CD14-positive monocyte (primary cell): ENCODE data around the gene NDC1. TPM values are rescaled to one million over a fixed set of nuclear protein-coding genes. Genes with fewer than 3 reads are reported as not detected.

Experiments used
- DNase-seq, 3 donors: peaks; one replicate each; pipeline ENCODE4 v3.0.0-alpha.2; 2011 to 2022
- H2AFZ ChIP-seq: 2 replicates; pipeline ENCODE4 v1.6.0; 2012; ENCODE audit warnings: mild to moderate bottlenecking, low read depth, low read length, inconsistent platforms; ENCODE audit not compliant: insufficient read depth, poor library complexity, severe bottlenecking
- H3K27ac ChIP-seq, 2 donors: 1 replicate in 1 of 2; 2 replicates in 1 of 2; pipeline ENCODE4 v1.5.1; 2012 to 2013; ENCODE audit warnings: low read length in 2 of 2, control low read depth in 1 of 2, inconsistent platforms in 1 of 2, low read depth in 1 of 2, mild to moderate bottlenecking in 1 of 2
- H3K27me3 ChIP-seq, 2 donors: one replicate each; pipeline versions ENCODE4 v1.6.0 to v1.6.1; 2011 to 2013; ENCODE audit warnings: low read length in 2 of 2; ENCODE audit not compliant: control insufficient read depth in 2 of 2, insufficient read depth in 2 of 2
- H3K36me3 ChIP-seq, 2 donors: replicated peaks in 1 of 2; 1 replicate in 1 of 2; 2 replicates in 1 of 2; pipeline versions ENCODE4 v1.5.1 to v1.6.1; 2012 to 2013; ENCODE audit warnings: low read length in 2 of 2, control low read depth in 1 of 2, inconsistent platforms in 1 of 2, mild to moderate bottlenecking in 1 of 2; ENCODE audit not compliant: insufficient read depth in 2 of 2, control insufficient read depth in 1 of 2
- H3K4me1 ChIP-seq, 2 donors: 1 replicate in 1 of 2; 2 replicates in 1 of 2; pipeline versions ENCODE4 v1.5.1 to v1.6.1; 2012 to 2013; ENCODE audit warnings: low read length in 2 of 2, control low read depth in 1 of 2, inconsistent platforms in 1 of 2, mild to moderate bottlenecking in 1 of 2, moderate library complexity in 1 of 2; ENCODE audit not compliant: insufficient read depth in 2 of 2, control insufficient read depth in 1 of 2
- H3K4me2 ChIP-seq: replicated peaks from 2 replicates; pipeline ENCODE3; 2012; ENCODE audit warnings: low read length, moderate library complexity, mild to moderate bottlenecking; ENCODE audit not compliant: poor library complexity, severe bottlenecking; ENCODE audit errors: extremely low read depth
- H3K4me3 ChIP-seq, 3 experiments: fragments of 200-600 bp in 1 of 3; sonication (generic) in 1 of 3; replicated peaks in 1 of 3; 1 replicate in 2 of 3; 2 replicates in 1 of 3; pipeline ENCODE4 v1.5.1; 2011 to 2013; ENCODE audit warnings: low read length in 3 of 3, mild to moderate bottlenecking in 3 of 3, control low read depth in 2 of 3, low read depth in 2 of 3, inconsistent platforms in 1 of 3, moderate library complexity in 1 of 3
- H3K79me2 ChIP-seq: 2 replicates; pipeline ENCODE4 v1.6.0; 2012; ENCODE audit warnings: mild to moderate bottlenecking, control low read depth, inconsistent platforms, low read length, moderate library complexity; ENCODE audit not compliant: insufficient read depth
- H3K9ac ChIP-seq: 2 replicates; pipeline ENCODE4 v1.6.0; 2017; ENCODE audit warnings: low read length, mild to moderate bottlenecking; ENCODE audit not compliant: insufficient read depth, poor library complexity, severe bottlenecking
- H3K9me3 ChIP-seq, 2 donors: replicated peaks in 1 of 2; 1 replicate in 1 of 2; 2 replicates in 1 of 2; pipeline versions ENCODE4 v1.5.1 to v1.6.1; 2012 to 2013; ENCODE audit warnings: low read length in 2 of 2, control low read depth in 1 of 2; ENCODE audit not compliant: control insufficient read depth in 1 of 2, insufficient read depth in 1 of 2
- H4K20me1 ChIP-seq: 2 replicates; pipeline ENCODE4 v1.6.0; 2012; ENCODE audit warnings: mild to moderate bottlenecking, low read length, control low read depth, moderate library complexity; ENCODE audit not compliant: insufficient read depth
- H3K27ac Mint-ChIP-seq, 7 donors: one replicate each; pipeline ENCODE4 v1.8.0; 2020; ENCODE audit warnings: mild to moderate bottlenecking in 7 of 7, mixed read lengths in 7 of 7, moderate library complexity in 6 of 7, inconsistent platforms in 2 of 7
- H3K27me3 Mint-ChIP-seq, 3 donors: one replicate each; pipeline ENCODE4 v1.8.0; 2021 to 2022; ENCODE audit warnings: low read depth in 3 of 3, mild to moderate bottlenecking in 3 of 3, mixed read lengths in 3 of 3, moderate library complexity in 3 of 3, inconsistent platforms in 1 of 3
- H3K36me3 Mint-ChIP-seq, 2 donors: one replicate each; pipeline ENCODE4 v1.8.0; 2020; ENCODE audit warnings: mixed read lengths in 2 of 2, inconsistent platforms in 1 of 2, mild to moderate bottlenecking in 1 of 2
- H3K4me1 Mint-ChIP-seq: one replicate; pipeline ENCODE4 v1.8.0; 2020; ENCODE audit warnings: mild to moderate bottlenecking, mixed read lengths
- H3K4me3 Mint-ChIP-seq, 2 donors: one replicate each; pipeline ENCODE4 v1.8.0; 2020; ENCODE audit warnings: mild to moderate bottlenecking in 2 of 2, mixed read lengths in 2 of 2, moderate library complexity in 1 of 2
- H3K9me3 Mint-ChIP-seq, 7 donors: one replicate each; pipeline ENCODE4 v1.8.0; 2020 to 2022; ENCODE audit warnings: mixed read lengths in 7 of 7, mild to moderate bottlenecking in 6 of 7, moderate library complexity in 6 of 7, inconsistent platforms in 2 of 7
- WGBS: methylation state at CpG from one replicate; pipeline ENCODE4 v1.1.5; 2013; ENCODE audit warnings: missing lambda C conversion rate; ENCODE audit not compliant: insufficient coverage; 5-methylcytosine and 5-hydroxymethylcytosine counted together
- intact Hi-C, 2 donors: fragments of 100-400 bp; cut with micrococcal nuclease; formaldehyde crosslinking; loops; one replicate each; pipeline versions ENCODE4 v1.15.0 to v1.15.1; 2023
- polyA plus RNA-seq, 3 donors: library from polyadenylated mRNA; depleted of rRNA in 1 of 3; unstranded in 2 of 3; stranded (reverse) in 1 of 3; fragments of 300-500 nt in 2 of 3; fragments of >200 nt in 1 of 3; fragmentation: Illumina TruSeq in 2 of 3; gene quantifications; 1 replicate in 2 of 3; 2 replicates in 1 of 3; pipeline ENCODE4 v1.2.3, GENCODE V29; 2012 to 2021
- TF ChIP-seq, protein P1 (sequence below): fragments of 200-600 bp; IDR thresholded peaks from one replicate; pipeline ENCODE4 v1.8.0; 2022; ENCODE audit warnings: antibody characterized with exemption, mild to moderate bottlenecking

The NDC1 gene
- polyA plus RNA-seq, 3 donors, result 3.0 to 6.1 (median 4.7) TPM

GRCh38 chr1:53771648-53772047 is 66.4 kb downstream of the NDC1 start:
- no peak for DNase-seq
- WGBS, result no CpG with 5 or more reads among the region's 2 CpGs
- no peaks in the 10 kb centered on the region for H3K9me3 ChIP-seq
- Mint-ChIP-seq H3K4me1 (no peaks in the 10 kb centered on the region), H3K9me3 (no peaks in the 10 kb centered on the region), H3K27ac (no peak overlapping the region), H3K27me3 (no peaks in the 10 kb centered on the region), H3K36me3 (peaks cover 57% of the 10 kb centered on the region in 2 donors), H3K4me3 (no peak overlapping the region)
- H3K4me2 ChIP-seq, result no peak overlapping the region
- TF ChIP-seq, protein P1, sequence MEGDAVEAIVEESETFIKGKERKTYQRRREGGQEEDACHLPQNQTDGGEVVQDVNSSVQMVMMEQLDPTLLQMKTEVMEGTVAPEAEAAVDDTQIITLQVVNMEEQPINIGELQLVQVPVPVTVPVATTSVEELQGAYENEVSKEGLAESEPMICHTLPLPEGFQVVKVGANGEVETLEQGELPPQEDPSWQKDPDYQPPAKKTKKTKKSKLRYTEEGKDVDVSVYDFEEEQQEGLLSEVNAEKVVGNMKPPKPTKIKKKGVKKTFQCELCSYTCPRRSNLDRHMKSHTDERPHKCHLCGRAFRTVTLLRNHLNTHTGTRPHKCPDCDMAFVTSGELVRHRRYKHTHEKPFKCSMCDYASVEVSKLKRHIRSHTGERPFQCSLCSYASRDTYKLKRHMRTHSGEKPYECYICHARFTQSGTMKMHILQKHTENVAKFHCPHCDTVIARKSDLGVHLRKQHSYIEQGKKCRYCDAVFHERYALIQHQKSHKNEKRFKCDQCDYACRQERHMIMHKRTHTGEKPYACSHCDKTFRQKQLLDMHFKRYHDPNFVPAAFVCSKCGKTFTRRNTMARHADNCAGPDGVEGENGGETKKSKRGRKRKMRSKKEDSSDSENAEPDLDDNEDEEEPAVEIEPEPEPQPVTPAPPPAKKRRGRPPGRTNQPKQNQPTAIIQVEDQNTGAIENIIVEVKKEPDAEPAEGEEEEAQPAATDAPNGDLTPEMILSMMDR, result no peak
- no peak overlapping the region for H2AFZ ChIP-seq
- H3K27ac ChIP-seq, result no peak overlapping the region
- H3K4me1 ChIP-seq, result no peaks in the 10 kb centered on the region
- H4K20me1 ChIP-seq, result no peaks in the 10 kb centered on the region
- no peak overlapping the region for H3K4me3 ChIP-seq
- intact Hi-C loops, result no loop called here
- H3K36me3 ChIP-seq, result peaks cover 42 to 67% of the 10 kb centered on the region in 2 donors
- H3K27me3 ChIP-seq, result no peaks in the 10 kb centered on the region
- no peak overlapping the region for H3K9ac ChIP-seq
- H3K79me2 ChIP-seq, result no peaks in the 10 kb centered on the region

- Histone ChIP-seq H3K4me1 (no peaks in the 10 kb centered on the region), H4K20me1 (no peaks in the 10 kb centered on the region), H3K4me3 (no peak overlapping the region), H3K9ac (no peak overlapping the region), H3K27ac (no peak overlapping the region), H3K4me2 (no peak overlapping the region), H2AFZ (no peak overlapping the region), H3K27me3 (no peaks in the 10 kb centered on the region), H3K36me3 (peaks cover 42 to 65% of the 10 kb centered on the region in 2 donors), H3K79me2 (no peaks in the 10 kb centered on the region), H3K9me3 (no peaks in the 10 kb centered on the region)
- Mint-ChIP-seq H3K27ac (no peak overlapping the region), H3K27me3 (no peaks in the 10 kb centered on the region), H3K4me1 (peaks cover 1% of the 10 kb centered on the region), H3K9me3 (no peaks in the 10 kb centered on the region), H3K4me3 (no peak overlapping the region), H3K36me3 (peaks cover 56 to 62% of the 10 kb centered on the region in 2 donors)
- DNase-seq, result no peak
- intact Hi-C loops, result no loop called here
- TF ChIP-seq, protein P1, result no peak
- WGBS, result no CpG with 5 or more reads among the region's 1 CpG
These were observed 68.3 kb downstream of the NDC1 start for GRCh38 chr1:53769780-53770179.
